MCF 10A (cell line): ENCODE measurements around the gene CFD. TPM values are rescaled to one million over a fixed set of nuclear protein-coding genes. Genes with fewer than 3 reads are reported as not detected.
"Not testable (repeated sequence)": the region's sequence is repeated elsewhere in the genome, so short reads cannot be mapped to it uniquely, and the experiment has no call there.

Source experiments
- BruUV-seq: library from RNA; stranded (reverse); fragments of 400-500 nt; replicated peaks from 2 replicates; lab custom pipeline; 2021; lab: Mats Ljungman, UMichigan
- CTCF ChIA-PET: fragments of 300-600 bp; sonication (Branson Sonifier 250); formaldehyde crosslinking; extraction: SDS; loops from one replicate; lab custom pipeline; 2021; ENCODE audit warnings: antibody characterized with exemption, inconsistent platforms; lab: Yijun Ruan, JAX
- POLR2A ChIA-PET: fragments of 300-600, 350-650 bp; sonication (Branson Sonifier 250); formaldehyde crosslinking; extraction: SDS; loops from one replicate; lab custom pipeline; 2020; ENCODE audit warnings: antibody characterized with exemption, inconsistent platforms; lab: Yijun Ruan, JAX
- DNase-seq: peaks from one replicate; pipeline ENCODE4 v3.0.0-alpha.2; 2018; ENCODE audit not compliant: unreplicated experiment
- H3K27ac Mint-ChIP-seq: one replicate; pipeline ENCODE4 v1.8.0; 2022; ENCODE audit warnings: mild to moderate bottlenecking, low read depth, mixed read lengths; ENCODE audit not compliant: unreplicated experiment
- H3K27me3 Mint-ChIP-seq: one replicate; pipeline ENCODE4 v1.8.0; 2022; ENCODE audit warnings: mixed read lengths; ENCODE audit not compliant: insufficient read depth, unreplicated experiment
- H3K36me3 Mint-ChIP-seq: one replicate; pipeline ENCODE4 v1.8.0; 2022; ENCODE audit warnings: mild to moderate bottlenecking, moderate library complexity, mixed read lengths; ENCODE audit not compliant: insufficient read depth, unreplicated experiment
- H3K4me1 Mint-ChIP-seq: one replicate; pipeline ENCODE4 v1.8.0; 2022; ENCODE audit warnings: mixed read lengths; ENCODE audit not compliant: insufficient read depth, unreplicated experiment
- H3K4me3 Mint-ChIP-seq: one replicate; pipeline ENCODE4 v1.8.0; 2022; ENCODE audit warnings: mild to moderate bottlenecking, moderate library complexity, mixed read lengths; ENCODE audit not compliant: unreplicated experiment
- H3K9me3 Mint-ChIP-seq: one replicate; pipeline ENCODE4 v1.8.0; 2022; ENCODE audit warnings: mixed read lengths; ENCODE audit not compliant: unreplicated experiment
- intact Hi-C: fragments of 100-400 bp; cut with micrococcal nuclease; formaldehyde crosslinking; loops from 2 replicates; pipeline ENCODE4 v1.14.1; 2022
- total RNA-seq: library from RNA; stranded (reverse); gene quantifications from 2 replicates; pipeline ENCODE4 v1.2.3, GENCODE V29; 2022
- TF ChIP-seq, protein P1 (sequence below): fragments of 200-600 bp; IDR thresholded peaks from one replicate; pipeline ENCODE4 v1.8.0; 2022; ENCODE audit warnings: antibody characterized with exemption, mild to moderate bottlenecking; ENCODE audit not compliant: unreplicated experiment

The CFD gene
- total RNA-seq, 1 experiment from 2014 or later = 1.1 TPM

DNA sequence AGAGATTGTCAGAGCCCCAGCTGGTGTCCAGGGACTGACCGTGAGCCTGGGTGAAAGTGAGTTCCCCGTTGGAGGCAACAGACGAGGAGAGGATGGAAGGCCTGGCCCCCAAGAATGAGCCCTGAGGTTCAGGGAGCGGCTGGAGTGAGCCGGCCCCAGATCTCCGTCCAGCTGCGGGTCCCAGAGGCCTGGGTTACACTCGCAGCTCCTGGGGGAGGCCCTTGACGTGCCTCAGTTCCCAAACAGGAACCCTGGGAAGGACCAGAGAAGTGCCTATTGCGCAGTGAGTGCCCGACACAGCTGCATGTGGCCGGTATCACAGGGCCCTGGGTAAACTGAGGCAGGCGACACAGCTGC lies 8.5 kb upstream of the CFD start:
- H3K9me3 Mint-ChIP-seq = no peaks in the 10 kb centered on the region
- peaks cover 12% of the 10 kb centered on the region for H3K27me3 Mint-ChIP-seq
- BruUV-seq = no TSS peak
- TF ChIP-seq, protein P1, sequence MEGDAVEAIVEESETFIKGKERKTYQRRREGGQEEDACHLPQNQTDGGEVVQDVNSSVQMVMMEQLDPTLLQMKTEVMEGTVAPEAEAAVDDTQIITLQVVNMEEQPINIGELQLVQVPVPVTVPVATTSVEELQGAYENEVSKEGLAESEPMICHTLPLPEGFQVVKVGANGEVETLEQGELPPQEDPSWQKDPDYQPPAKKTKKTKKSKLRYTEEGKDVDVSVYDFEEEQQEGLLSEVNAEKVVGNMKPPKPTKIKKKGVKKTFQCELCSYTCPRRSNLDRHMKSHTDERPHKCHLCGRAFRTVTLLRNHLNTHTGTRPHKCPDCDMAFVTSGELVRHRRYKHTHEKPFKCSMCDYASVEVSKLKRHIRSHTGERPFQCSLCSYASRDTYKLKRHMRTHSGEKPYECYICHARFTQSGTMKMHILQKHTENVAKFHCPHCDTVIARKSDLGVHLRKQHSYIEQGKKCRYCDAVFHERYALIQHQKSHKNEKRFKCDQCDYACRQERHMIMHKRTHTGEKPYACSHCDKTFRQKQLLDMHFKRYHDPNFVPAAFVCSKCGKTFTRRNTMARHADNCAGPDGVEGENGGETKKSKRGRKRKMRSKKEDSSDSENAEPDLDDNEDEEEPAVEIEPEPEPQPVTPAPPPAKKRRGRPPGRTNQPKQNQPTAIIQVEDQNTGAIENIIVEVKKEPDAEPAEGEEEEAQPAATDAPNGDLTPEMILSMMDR = no peak
- no peak overlapping the region for H3K27ac Mint-ChIP-seq
- H3K4me3 Mint-ChIP-seq = peak overlapping the region; percentile 46
- DNase-seq = no peak
- peaks cover 14% of the 10 kb centered on the region for H3K4me1 Mint-ChIP-seq
- ChIA-PET POLR2A (interaction anchor here (0.6 to 1.5 kb wide), 5 partner anchors 43 to 133 kb away, joined by 3 to 6 read pairs (median 3); partner anchors contain the start of genes PTBP1, RNU6-9 and WDR18), CTCF (interaction anchor here (0.5 to 0.8 kb wide), 3 partner anchors 43 to 80 kb away, joined by 3 to 5 read pairs (median 3); no protein-coding TSS in a partner anchor)
- intact Hi-C loops = loop anchor here (10.0 kb wide), 1 partner anchor 134 kb away; the partner anchor contains the start of gene WDR18
- H3K36me3 Mint-ChIP-seq = no peaks in the 10 kb centered on the region

GRCh38 chr19:852136-853013 lies 7.1 kb upstream of the CFD start, which contains the start of gene ELANE:
Gene ELANE, plus strand, starts transcription at chr19:852303. Its CDS starts 26 bp downstream, at chr19:852329.
- ChIA-PET POLR2A (no interaction called here), CTCF (no interaction called here)
- no peaks in the 10 kb centered on the region for H3K36me3 Mint-ChIP-seq
- intact Hi-C loops = loop anchor here (10.0 kb wide), 1 partner anchor 132 kb away; the partner anchor contains the start of gene WDR18
- peaks cover 10% of the 10 kb centered on the region for H3K4me1 Mint-ChIP-seq
- TF ChIP-seq, protein P1 = no peak
- H3K4me3 Mint-ChIP-seq = no peak within 1 kb of the TSS
- peaks cover 5% of the 10 kb centered on the region for H3K27me3 Mint-ChIP-seq
- no peaks in the 10 kb centered on the region for H3K9me3 Mint-ChIP-seq
- no peak within 1 kb of the TSS for H3K27ac Mint-ChIP-seq
- DNase-seq = no peak
- BruUV-seq = no TSS peak

GRCh38 chr19:853014-853585 lies 6.4 kb upstream of the CFD start:
- no peaks in the 10 kb centered on the region for H3K9me3 Mint-ChIP-seq
- intact Hi-C loops = loop anchor here (10.0 kb wide), 1 partner anchor 132 kb away; the partner anchor contains the start of gene WDR18
- H3K4me1 Mint-ChIP-seq = peaks cover 8% of the 10 kb centered on the region
- no peaks in the 10 kb centered on the region for H3K36me3 Mint-ChIP-seq
- TF ChIP-seq, protein P1 = no peak
- CTCF ChIA-PET = no interaction called here
- no peaks in the 10 kb centered on the region for H3K27me3 Mint-ChIP-seq
- H3K27ac Mint-ChIP-seq = no peak overlapping the region
- BruUV-seq = no TSS peak
- POLR2A ChIA-PET = no interaction called here
- no peak for DNase-seq
- no peak overlapping the region for H3K4me3 Mint-ChIP-seq

DNA sequence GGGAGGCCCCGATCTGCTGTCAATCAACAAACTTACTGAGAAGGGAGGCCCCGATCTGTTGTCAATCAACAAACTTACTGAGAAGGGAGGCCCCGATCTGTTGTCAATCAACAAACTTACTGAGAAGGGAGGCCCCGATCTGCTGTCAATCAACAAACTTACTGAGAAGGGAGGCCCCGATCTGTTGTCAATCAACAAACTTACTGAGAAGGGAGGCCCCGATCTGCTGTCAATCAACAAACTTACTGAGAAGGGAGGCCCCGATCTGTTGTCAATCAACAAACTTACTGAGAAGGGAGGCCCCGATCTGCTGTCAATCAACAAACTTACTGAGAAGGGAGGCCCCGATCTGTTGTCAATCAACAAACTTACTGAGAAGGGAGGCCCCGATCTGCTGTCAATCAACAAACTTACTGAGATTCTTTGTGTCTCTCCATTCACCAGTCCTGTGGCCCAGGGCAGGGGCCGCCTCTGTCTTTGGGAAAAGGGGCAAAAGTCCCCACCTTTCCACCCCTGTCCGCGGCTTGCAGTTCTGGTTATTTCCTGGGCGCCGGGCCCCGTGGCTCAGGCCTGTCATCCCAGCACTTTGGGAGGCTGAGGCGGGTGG lies 5.7 kb upstream of the CFD start:
- H3K4me3 Mint-ChIP-seq, H3K9me3 Mint-ChIP-seq, DNase-seq, H3K36me3 Mint-ChIP-seq, BruUV-seq, H3K27ac Mint-ChIP-seq, POLR2A ChIA-PET, H3K4me1 Mint-ChIP-seq, H3K27me3 Mint-ChIP-seq: not testable (repeated sequence)
- CTCF ChIA-PET = interaction anchor here (0.6 kb wide), 3 partner anchors 75 to 1758 kb away, joined by 3 to 5 read pairs (median 3); no protein-coding TSS in a partner anchor
- intact Hi-C loops = loop anchor here (10.0 kb wide), 1 partner anchor 131 kb away; the partner anchor contains the start of gene WDR18
